ENCODE data around the gene CDH4. TPM values are rescaled to one million over a fixed set of nuclear protein-coding genes. Genes with fewer than 3 reads are reported as not detected.
A peak's percentile ranks its signal among the peaks of the same experiment; 100 is the strongest.
"Not testable (repeated sequence)": the region's sequence is repeated elsewhere in the genome, so short reads cannot be mapped to it uniquely, and the experiment has no call there.

The CDH4 gene
- polyA plus RNA-seq, 1 donor from 2014 or later: not detected

GRCh38 chr20:61391812-61392520 lies 139.9 kb downstream of the CDH4 start:
- Mint-ChIP-seq H3K27ac (no peak overlapping the region), H3K4me3 (no peak overlapping the region)

GRCh38 chr20:61394088-61394799 lies 142.2 kb downstream of the CDH4 start:
- H3K27ac Mint-ChIP-seq: no peak overlapping the region
- peak overlapping the region in 1 of 4 donors; percentile 21 for H3K4me3 Mint-ChIP-seq
- H3K9me3 Mint-ChIP-seq: peaks cover 0 to 8% (median 1%) of the 10 kb centered on the region in 3 donors
- H3K36me3 Mint-ChIP-seq: no peaks in the 10 kb centered on the region
- H3K4me1 Mint-ChIP-seq: no peaks in the 10 kb centered on the region
- H3K27me3 Mint-ChIP-seq: no peaks in the 10 kb centered on the region

More at GRCh38 chr20:61391812-61392520, 139.9 kb downstream of the CDH4 start:
- Mint-ChIP-seq H3K36me3 (no peaks in the 10 kb centered on the region), H3K27me3 (peaks cover 2% of the 10 kb centered on the region), H3K4me1 (no peaks in the 10 kb centered on the region), H3K9me3 (peaks cover 0 to 8% (median 6%) of the 10 kb centered on the region in 3 donors)

- Mint-ChIP-seq H3K27me3 (no peaks in the 10 kb centered on the region), H3K9me3 (peaks cover 0 to 2% (median 1%) of the 10 kb centered on the region in 3 donors), H3K36me3 (no peaks in the 10 kb centered on the region), H3K4me3 (no peak overlapping the region), H3K27ac (no peak overlapping the region), H3K4me1 (no peaks in the 10 kb centered on the region)
Measured at GRCh38 chr20:61396262-61396848, 144.3 kb downstream of the CDH4 start.

- no peaks in the 10 kb centered on the region for H3K27me3 Mint-ChIP-seq
- H3K9me3 Mint-ChIP-seq: peaks cover 0 to 1% (median 0%) of the 10 kb centered on the region in 3 donors
- H3K4me3 Mint-ChIP-seq: no peak overlapping the region
- H3K27ac Mint-ChIP-seq: no peak overlapping the region
- no peaks in the 10 kb centered on the region for H3K36me3 Mint-ChIP-seq
- H3K4me1 Mint-ChIP-seq: no peaks in the 10 kb centered on the region
Measured at GRCh38 chr20:61397146-61397545, 145.1 kb downstream of the CDH4 start.

- H3K4me3 Mint-ChIP-seq: no peak overlapping the region
- H3K4me1 Mint-ChIP-seq: no peaks in the 10 kb centered on the region
- no peak overlapping the region for H3K27ac Mint-ChIP-seq
- peaks cover 0 to 1% (median 0%) of the 10 kb centered on the region in 3 donors for H3K9me3 Mint-ChIP-seq
- H3K27me3 Mint-ChIP-seq: no peaks in the 10 kb centered on the region
- no peaks in the 10 kb centered on the region for H3K36me3 Mint-ChIP-seq
Measured at GRCh38 chr20:61397790-61398189, 145.7 kb downstream of the CDH4 start.

GRCh38 chr20:61399433-61399832 lies 147.4 kb downstream of the CDH4 start:
- Mint-ChIP-seq H3K36me3 (no peaks in the 10 kb centered on the region), H3K27ac (no peak overlapping the region), H3K4me3 (no peak overlapping the region), H3K27me3 (no peaks in the 10 kb centered on the region), H3K4me1 (no peaks in the 10 kb centered on the region), H3K9me3 (peaks cover 0 to 1% (median 0%) of the 10 kb centered on the region in 3 donors)

- Mint-ChIP-seq H3K27ac (no peak overlapping the region), H3K4me3 (no peak overlapping the region), H3K27me3 (no peaks in the 10 kb centered on the region), H3K4me1 (no peaks in the 10 kb centered on the region), H3K9me3 (peaks cover 0 to 1% (median 0%) of the 10 kb centered on the region in 3 donors), H3K36me3 (no peaks in the 10 kb centered on the region)
Measured at GRCh38 chr20:61400499-61400898, 148.4 kb downstream of the CDH4 start.

- Mint-ChIP-seq H3K4me3 (no peak overlapping the region), H3K9me3 (peaks cover 0 to 4% (median 2%) of the 10 kb centered on the region in 3 donors), H3K4me1 (no peaks in the 10 kb centered on the region), H3K36me3 (peaks cover 2% of the 10 kb centered on the region), H3K27ac (no peak overlapping the region), H3K27me3 (no peaks in the 10 kb centered on the region)
Measured at GRCh38 chr20:61404303-61404702, 152.2 kb downstream of the CDH4 start.

- Mint-ChIP-seq H3K4me1 (no peaks in the 10 kb centered on the region), H3K27me3 (no peaks in the 10 kb centered on the region), H3K27ac (no peak overlapping the region), H3K36me3 (peaks cover 2% of the 10 kb centered on the region), H3K9me3 (peaks cover 0 to 4% (median 2%) of the 10 kb centered on the region in 3 donors), H3K4me3 (no peak overlapping the region)
Measured at GRCh38 chr20:61405007-61405406, 152.9 kb downstream of the CDH4 start.

- not testable (repeated sequence) for H3K27ac Mint-ChIP-seq, H3K36me3 Mint-ChIP-seq, H3K9me3 Mint-ChIP-seq, H3K4me3 Mint-ChIP-seq, H3K4me1 Mint-ChIP-seq, H3K27me3 Mint-ChIP-seq
Measured at GRCh38 chr20:61406773-61407172, 154.7 kb downstream of the CDH4 start.

GRCh38 chr20:61407561-61407960 lies 155.5 kb downstream of the CDH4 start:
- H3K27ac Mint-ChIP-seq: no peak overlapping the region
- H3K27me3 Mint-ChIP-seq: no peaks in the 10 kb centered on the region
- no peak overlapping the region for H3K4me3 Mint-ChIP-seq
- no peaks in the 10 kb centered on the region for H3K4me1 Mint-ChIP-seq
- peaks cover 2% of the 10 kb centered on the region for H3K36me3 Mint-ChIP-seq
- H3K9me3 Mint-ChIP-seq: peaks cover 0 to 5% (median 4%) of the 10 kb centered on the region in 3 donors

- Mint-ChIP-seq H3K27ac (no peak overlapping the region), H3K36me3 (peaks cover 2% of the 10 kb centered on the region), H3K4me1 (no peaks in the 10 kb centered on the region), H3K9me3 (peaks cover 3 to 5% (median 4%) of the 10 kb centered on the region in 3 donors), H3K27me3 (no peaks in the 10 kb centered on the region), H3K4me3 (no peak overlapping the region)
Measured at GRCh38 chr20:61408951-61409740, 157.1 kb downstream of the CDH4 start.

- no peak overlapping the region for H3K4me3 Mint-ChIP-seq
- peaks cover 3 to 5% (median 3%) of the 10 kb centered on the region in 3 donors for H3K9me3 Mint-ChIP-seq
- H3K27ac Mint-ChIP-seq: no peak overlapping the region
- peaks cover 2% of the 10 kb centered on the region for H3K36me3 Mint-ChIP-seq
- no peaks in the 10 kb centered on the region for H3K27me3 Mint-ChIP-seq
- no peaks in the 10 kb centered on the region for H3K4me1 Mint-ChIP-seq
Measured at GRCh38 chr20:61411743-61412142, 159.7 kb downstream of the CDH4 start.

GRCh38 chr20:61413752-61414151 lies 161.7 kb downstream of the CDH4 start:
- Mint-ChIP-seq H3K27me3 (no peaks in the 10 kb centered on the region), H3K4me1 (no peaks in the 10 kb centered on the region), H3K27ac (no peak overlapping the region), H3K9me3 (peaks cover 0 to 4% (median 3%) of the 10 kb centered on the region in 3 donors), H3K4me3 (no peak overlapping the region), H3K36me3 (no peaks in the 10 kb centered on the region)
